Esophagus muscularis mucosa (tissue), 4 donors: Measurements from ENCODE around the gene OR10J4. TPM values are rescaled to one million over a fixed set of nuclear protein-coding genes. Genes with fewer than 3 reads are reported as not detected.

Experiments
- DNase-seq: peaks from one replicate; pipeline ENCODE4 v3.0.0-alpha.2; 2017; ENCODE audit errors: extremely low spot score
- H3K27ac ChIP-seq, 4 donors: fragments of 200-600 bp; sonication (generic); replicated peaks in 1 of 4; 1 replicate in 3 of 4; 2 replicates in 1 of 4; pipeline ENCODE4 v1.5.1; 2016 to 2019; ENCODE audit warnings: mild to moderate bottlenecking in 1 of 4
- H3K27me3 ChIP-seq, 4 donors: fragments of 200-600 bp; sonication (generic); one replicate each; pipeline versions ENCODE4 v1.5.1 to v1.6.0; 2016 to 2019
- H3K36me3 ChIP-seq, 4 donors: fragments of 200-600 bp; sonication (generic); one replicate each; pipeline ENCODE4 v1.5.1; 2016 to 2019
- H3K4me1 ChIP-seq, 4 donors: fragments of 200-600 bp; sonication (generic); one replicate each; pipeline ENCODE4 v1.5.1; 2016 to 2019
- H3K4me3 ChIP-seq, 4 donors: fragments of 200-600 bp; sonication (generic); 1 replicate in 2 of 4; 2 replicates in 2 of 4; pipeline ENCODE4 v1.5.1; 2016 to 2019; ENCODE audit warnings: mild to moderate bottlenecking in 4 of 4, moderate library complexity in 1 of 4
- H3K9me3 ChIP-seq, 4 donors: fragments of 200-600 bp; sonication (generic); 1 replicate in 3 of 4; 2 replicates in 1 of 4; pipeline ENCODE4 v1.5.1; 2016 to 2019
- CTCF ChIP-seq, 3 experiments: fragments of 200-600 bp in 2 of 3; fragments of 450-650 bp in 1 of 3; sonication (generic) in 2 of 3; IDR thresholded peaks; one replicate each; pipeline ENCODE4 v1.5.1; 2017 to 2019; ENCODE audit warnings: antibody characterized with exemption in 3 of 3, mild to moderate bottlenecking in 2 of 3, moderate library complexity in 1 of 3
- EP300 ChIP-seq: sonication (generic); formaldehyde crosslinking; IDR thresholded peaks from one replicate; pipeline ENCODE4 v1.6.1; 2017; ENCODE audit warnings: antibody characterized with exemption
- POLR2A ChIP-seq: fragments of 450-650 bp; IDR thresholded peaks from one replicate; pipeline ENCODE4 v1.6.1; 2017; ENCODE audit warnings: antibody characterized with exemption, moderate library complexity, mild to moderate bottlenecking, low read depth
- POLR2AphosphoS5 ChIP-seq, 2 donors: sonication (generic); formaldehyde crosslinking; IDR thresholded peaks; one replicate each; pipeline ENCODE4 v1.6.1; 2017; ENCODE audit warnings: antibody characterized with exemption in 2 of 2
- WGBS: methylation state at CpG from one replicate; pipeline ENCODE4 v1.1.5; 2018; 5-methylcytosine and 5-hydroxymethylcytosine counted together
- intact Hi-C: fragments of 100-400 bp; cut with DNase I; formaldehyde crosslinking; loops from one replicate; pipeline ENCODE4 v1.15.1; 2023
- total RNA-seq, 4 donors: library from RNA; depleted of rRNA; stranded (reverse); fragments of >200 nt; gene quantifications; one replicate each; pipeline versions ENCODE4 v1.1.0 to v1.2.1, GENCODE V29; 2016

OR10J4 gene
- total RNA-seq, result not detected

GRCh38 chr1:159431904-159432303, at the start of gene OR10J4:
Gene OR10J4 (plus strand): TSS chr1:159432204.
- TF ChIP-seq EP300 (no peak), POLR2A (no peak), CTCF (IDR thresholded peaks at IDR 0.05) (no peak), POLR2AphosphoS5 (IDR thresholded peaks at IDR 0.05) (no peak)
- H3K4me1 ChIP-seq, result no peaks in the 10 kb centered on the region
- H3K27me3 ChIP-seq, result no peaks in the 10 kb centered on the region
- H3K27ac ChIP-seq, result no peak within 1 kb of the TSS
- DNase-seq, result no peak
- H3K4me3 ChIP-seq, result no peak within 1 kb of the TSS
- H3K9me3 ChIP-seq, result no peaks in the 10 kb centered on the region
- intact Hi-C loops, result no loop called here
- H3K36me3 ChIP-seq, result no peaks in the 10 kb centered on the region
- WGBS, result 100% methylated on average over 1 of the region's 1 CpG

- TF ChIP-seq EP300, result no peak
- TF ChIP-seq POLR2A, result no peak
- no peak for TF ChIP-seq POLR2AphosphoS5 (IDR thresholded peaks at IDR 0.05)
- TF ChIP-seq CTCF (IDR thresholded peaks at IDR 0.05), result no peak
- WGBS, result 92% methylated on average over 2 of the region's 2 CpGs
- H3K27me3 ChIP-seq, result no peaks in the 10 kb centered on the region
- no peaks in the 10 kb centered on the region for H3K36me3 ChIP-seq
- intact Hi-C loops, result no loop called here
- H3K4me1 ChIP-seq, result no peaks in the 10 kb centered on the region
- no peak overlapping the region for H3K4me3 ChIP-seq
- H3K9me3 ChIP-seq, result no peaks in the 10 kb centered on the region
- no peak overlapping the region for H3K27ac ChIP-seq
- DNase-seq, result no peak
Observed at GRCh38 chr1:159406821-159407220, 25.2 kb upstream of the OR10J4 start.

- H3K4me3 ChIP-seq, result no peak overlapping the region
- H3K27ac ChIP-seq, result no peak overlapping the region
- intact Hi-C loops, result no loop called here
- H3K36me3 ChIP-seq, result no peaks in the 10 kb centered on the region
- no peaks in the 10 kb centered on the region for H3K9me3 ChIP-seq
- no peak for DNase-seq
- WGBS, result 78% methylated on average over 6 of the region's 6 CpGs
- TF ChIP-seq POLR2A (no peak), EP300 (no peak), POLR2AphosphoS5 (IDR thresholded peaks at IDR 0.05) (no peak), CTCF (IDR thresholded peaks at IDR 0.05) (no peak)
- no peaks in the 10 kb centered on the region for H3K27me3 ChIP-seq
- no peaks in the 10 kb centered on the region for H3K4me1 ChIP-seq
Observed at GRCh38 chr1:159408862-159409400, 23.1 kb upstream of the OR10J4 start.

DNA sequence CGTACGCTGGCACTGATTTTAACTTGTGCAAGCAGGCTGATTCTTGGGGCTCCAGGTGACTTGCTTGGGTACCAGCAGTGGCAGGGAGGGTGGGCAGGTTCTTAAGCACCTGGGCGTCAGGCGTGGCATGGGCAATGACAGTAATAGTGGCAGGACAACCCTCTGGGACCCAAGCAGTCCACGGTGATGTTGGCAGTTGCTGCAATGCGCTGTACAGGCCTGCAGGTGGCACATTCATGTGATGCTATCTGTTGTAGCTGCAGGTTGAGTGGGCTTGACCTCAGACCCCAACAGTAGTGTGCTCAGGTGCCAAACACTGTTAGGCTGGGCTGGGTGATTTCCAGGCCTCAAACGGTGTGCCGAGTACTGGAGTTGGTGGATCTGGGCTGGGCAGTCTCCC, 10.2 kb upstream of the OR10J4 start:
- no peaks in the 10 kb centered on the region for H3K27me3 ChIP-seq
- H3K27ac ChIP-seq, result no peak overlapping the region
- no peak overlapping the region for H3K4me3 ChIP-seq
- WGBS, result 90% methylated on average over 2 of the region's 8 CpGs
- intact Hi-C loops, result no loop called here
- TF ChIP-seq POLR2A, result no peak
- no peaks in the 10 kb centered on the region for H3K36me3 ChIP-seq
- H3K4me1 ChIP-seq, result no peaks in the 10 kb centered on the region
- H3K9me3 ChIP-seq, result peaks cover 0 to 46% (median 25%) of the 10 kb centered on the region in 4 donors
- DNase-seq, result no peak

GRCh38 chr1:159428536-159428935, 3.5 kb upstream of the OR10J4 start:
- Histone ChIP-seq H3K36me3 (no peaks in the 10 kb centered on the region), H3K4me3 (no peak overlapping the region), H3K27ac (no peak overlapping the region), H3K27me3 (no peaks in the 10 kb centered on the region), H3K4me1 (no peaks in the 10 kb centered on the region), H3K9me3 (no peaks in the 10 kb centered on the region)
- WGBS, result 64% methylated on average over 3 of the region's 3 CpGs
- no peak for TF ChIP-seq EP300
- TF ChIP-seq CTCF (IDR thresholded peaks at IDR 0.05), result no peak
- no peak for TF ChIP-seq POLR2A
- no peak for TF ChIP-seq POLR2AphosphoS5 (IDR thresholded peaks at IDR 0.05)
- no peak for DNase-seq
- intact Hi-C loops, result no loop called here
